Liver (tissue), 9 donors: ENCODE data around the gene TACC3. TPM values are rescaled to one million over a fixed set of nuclear protein-coding genes. Genes with fewer than 3 reads are reported as not detected.
"Not testable (repeated sequence)": the region's sequence is repeated elsewhere in the genome, so short reads cannot be mapped to it uniquely, and the experiment has no call there.

Experiments
- DNase-seq: peaks from one replicate; pipeline ENCODE4 v3.0.0-alpha.2; 2017; ENCODE audit warnings: low spot score
- H3K27ac ChIP-seq, 2 donors: one replicate each; pipeline ENCODE4 v1.7.0; 2013; ENCODE audit warnings: inconsistent platforms in 2 of 2, low read length in 2 of 2, control low read depth in 1 of 2, low read depth in 1 of 2, mild to moderate bottlenecking in 1 of 2
- H3K27me3 ChIP-seq, 4 donors: one replicate each; pipeline versions ENCODE4 v1.6.1 to v1.7.0; 2013; ENCODE audit warnings: low read length in 3 of 4, inconsistent platforms in 1 of 4, mild to moderate bottlenecking in 1 of 4, moderate library complexity in 1 of 4; ENCODE audit not compliant: control insufficient read depth in 4 of 4, insufficient read depth in 4 of 4
- H3K36me3 ChIP-seq, 4 donors: one replicate each; pipeline versions ENCODE4 v1.6.1 to v1.7.0; 2013; ENCODE audit warnings: low read length in 3 of 4, mild to moderate bottlenecking in 3 of 4, low read depth in 1 of 4, moderate library complexity in 1 of 4; ENCODE audit not compliant: control insufficient read depth in 4 of 4, insufficient read depth in 3 of 4
- H3K4me1 ChIP-seq, 4 donors: one replicate each; pipeline versions ENCODE4 v1.6.1 to v1.7.0; 2013; ENCODE audit warnings: low read length in 3 of 4, mild to moderate bottlenecking in 3 of 4, moderate library complexity in 1 of 4; ENCODE audit not compliant: control insufficient read depth in 4 of 4, insufficient read depth in 4 of 4
- H3K4me3 ChIP-seq, 3 donors: one replicate each; pipeline versions ENCODE4 v1.6.1 to v1.7.0; 2013; ENCODE audit warnings: low read length in 3 of 3, control low read depth in 1 of 3, low read depth in 1 of 3, mild to moderate bottlenecking in 1 of 3
- H3K9ac ChIP-seq, 2 donors: one replicate each; pipeline ENCODE4 v1.7.0; 2013; ENCODE audit warnings: low read length in 2 of 2, mild to moderate bottlenecking in 2 of 2, moderate library complexity in 2 of 2, control low read depth in 1 of 2, low read depth in 1 of 2
- H3K9me3 ChIP-seq, 4 donors: one replicate each; pipeline versions ENCODE4 v1.6.1 to v1.7.0; 2013; ENCODE audit warnings: low read length in 3 of 4; ENCODE audit not compliant: control insufficient read depth in 4 of 4
- CTCF ChIP-seq: fragments of 150-350 bp; IDR thresholded peaks from 2 replicates; pipeline ENCODE4 v1.5.1; 2017; ENCODE audit warnings: improper control_type of control experiment, low read depth, low read length; ENCODE audit not compliant: missing input control
- EGR1 ChIP-seq, 2 donors: IDR thresholded peaks; 2 replicates each; pipeline ENCODE4 v1.6.1; 2016 to 2018; ENCODE audit warnings: antibody characterized with exemption in 2 of 2, low read depth in 2 of 2
- FOXA2 ChIP-seq: IDR thresholded peaks from 2 replicates; pipeline ENCODE4 v1.6.1; 2016; ENCODE audit warnings: antibody characterized with exemption
- GABPA ChIP-seq, 2 donors: IDR thresholded peaks in 1 of 2; conservative IDR thresholded peaks in 1 of 2; 2 replicates each; pipeline ENCODE4 v1.6.1; 2016; ENCODE audit warnings: antibody characterized with exemption in 2 of 2, mild to moderate bottlenecking in 1 of 2, moderate library complexity in 1 of 2
- HNF4A ChIP-seq, 2 donors: conservative IDR thresholded peaks; 2 replicates each; pipeline ENCODE4 v1.6.1; 2016; ENCODE audit warnings: antibody characterized with exemption in 2 of 2, mild to moderate bottlenecking in 2 of 2
- MAX ChIP-seq: IDR thresholded peaks from 2 replicates; pipeline ENCODE4 v1.6.1; 2016; ENCODE audit warnings: antibody characterized with exemption
- NR2F2 ChIP-seq: IDR thresholded peaks from 2 replicates; pipeline ENCODE4 v1.6.1; 2016; ENCODE audit warnings: antibody characterized with exemption
- RAD21 ChIP-seq, 2 donors: IDR thresholded peaks; 2 replicates each; pipeline ENCODE4 v1.6.1; 2016; ENCODE audit warnings: antibody characterized with exemption in 2 of 2, mild to moderate bottlenecking in 2 of 2
- REST ChIP-seq: IDR thresholded peaks from 2 replicates; pipeline ENCODE4 v1.6.1; 2016; ENCODE audit warnings: antibody characterized with exemption, mild to moderate bottlenecking
- RXRA ChIP-seq, 2 donors: IDR thresholded peaks; 2 replicates each; pipeline ENCODE4 v1.6.1; 2017 to 2018; ENCODE audit warnings: antibody characterized with exemption in 2 of 2, mild to moderate bottlenecking in 1 of 2
- TAF1 ChIP-seq: conservative IDR thresholded peaks from 2 replicates; pipeline ENCODE4 v1.6.1; 2016; ENCODE audit warnings: antibody characterized with exemption, mild to moderate bottlenecking
- YY1 ChIP-seq: IDR thresholded peaks from 2 replicates; pipeline ENCODE4 v1.6.1; 2016; ENCODE audit warnings: antibody characterized with exemption, mild to moderate bottlenecking
- ZBTB33 ChIP-seq: IDR thresholded peaks from 2 replicates; pipeline ENCODE4 v1.6.1; 2016; ENCODE audit warnings: antibody characterized with exemption
- WGBS: extraction: QIAGEN DNeasy Blood & Tissue Kit; methylation state at CpG from one replicate; pipeline ENCODE4 v1.1.7; 2013; 5-methylcytosine and 5-hydroxymethylcytosine counted together
- polyA plus RNA-seq, 2 donors: library from polyadenylated mRNA; stranded (reverse) in 1 of 2; unstranded in 1 of 2; fragments of 200-250 nt in 1 of 2; fragments of >200 nt in 1 of 2; fragmentation: Nextera tagmentation in 1 of 2; extraction: Ambion mirVana in 1 of 2; gene quantifications; one replicate each; pipeline versions ENCODE4 v1.2.1 to v1.2.3, GENCODE V29; 2013 to 2015
- total RNA-seq, 2 donors: library from RNA; depleted of rRNA; stranded (reverse); fragments of >200 nt; gene quantifications; one replicate each; pipeline ENCODE4 v1.2.3, GENCODE V29; 2014
- donor health status: healthy.
- donor health status: healthy.
- donor health status: healthy.
- donor health status: healthy.
- donor health status: healthy.

The TACC3 gene
- total and polyA plus RNA-seq, 4 donors: 1.4 to 38.9 (median 5.5) TPM

- Histone ChIP-seq H3K4me1 (peaks cover 0 to 4% (median 0%) of the 10 kb centered on the region in 4 donors), H3K4me3 (no peak overlapping the region), H3K9ac (no peak overlapping the region), H3K27ac (no peak overlapping the region), H3K9me3 (no peaks in the 10 kb centered on the region), H3K36me3 (peaks cover 19 to 54% (median 27%) of the 10 kb centered on the region in 4 donors), H3K27me3 (no peaks in the 10 kb centered on the region)
- WGBS: 92% methylated on average over 5 of the region's 5 CpGs
- no peak for DNase-seq
- no peak for TF ChIP-seq NR2F2
- TF ChIP-seq YY1: no peak
- TF ChIP-seq GABPA (IDR thresholded peaks at IDR 0.05 in 1 of 2, conservative IDR thresholded peaks at IDR 0.05 in 1 of 2): no peak
- no peak for TF ChIP-seq MAX
- no peak for TF ChIP-seq TAF1
- TF ChIP-seq RXRA (IDR thresholded peaks at IDR 0.05): no peak
- no peak for TF ChIP-seq ZBTB33
- no peak for TF ChIP-seq RAD21 (IDR thresholded peaks at IDR 0.05)
- no peak for TF ChIP-seq EGR1 (IDR thresholded peaks at IDR 0.05; ENCODE audit: low read depth in 2 of 2)
- TF ChIP-seq REST: no peak
These were observed 25.4 kb upstream of the TACC3 start for GRCh38 chr4:1695913-1696312.

- not testable (repeated sequence) for H3K27me3 ChIP-seq, H3K9ac ChIP-seq, H3K27ac ChIP-seq, H3K9me3 ChIP-seq, DNase-seq, H3K4me3 ChIP-seq, H3K4me1 ChIP-seq
- 82% methylated on average over 8 of the region's 8 CpGs for WGBS
- peaks cover 13 to 36% (median 23%) of the 10 kb centered on the region in 4 donors for H3K36me3 ChIP-seq
These were observed 19.6 kb upstream of the TACC3 start for GRCh38 chr4:1701671-1702070.

GRCh38 chr4:1703867-1704266 is 17.5 kb upstream of the TACC3 start:
- DNase-seq: no peak
- H3K27me3 ChIP-seq: no peaks in the 10 kb centered on the region
- no peak for TF ChIP-seq NR2F2
- no peak for TF ChIP-seq CTCF
- no peak for TF ChIP-seq YY1
- TF ChIP-seq HNF4A (conservative IDR thresholded peaks at IDR 0.05): no peak
- no peak for TF ChIP-seq REST
- no peak for TF ChIP-seq MAX
- no peak for TF ChIP-seq EGR1 (IDR thresholded peaks at IDR 0.05; ENCODE audit: low read depth in 2 of 2)
- no peak for TF ChIP-seq GABPA (IDR thresholded peaks at IDR 0.05 in 1 of 2, conservative IDR thresholded peaks at IDR 0.05 in 1 of 2)
- TF ChIP-seq FOXA2: no peak
- no peak overlapping the region for H3K9ac ChIP-seq
- no peaks in the 10 kb centered on the region for H3K4me1 ChIP-seq
- no peak overlapping the region for H3K4me3 ChIP-seq
- H3K27ac ChIP-seq: no peak overlapping the region
- H3K9me3 ChIP-seq: no peaks in the 10 kb centered on the region
- 87% methylated on average over 1 of the region's 1 CpG for WGBS
- peaks cover 10 to 28% (median 19%) of the 10 kb centered on the region in 4 donors for H3K36me3 ChIP-seq
